ENCODE data around the gene SHCBP1L.

Gene SHCBP1L

DNA sequence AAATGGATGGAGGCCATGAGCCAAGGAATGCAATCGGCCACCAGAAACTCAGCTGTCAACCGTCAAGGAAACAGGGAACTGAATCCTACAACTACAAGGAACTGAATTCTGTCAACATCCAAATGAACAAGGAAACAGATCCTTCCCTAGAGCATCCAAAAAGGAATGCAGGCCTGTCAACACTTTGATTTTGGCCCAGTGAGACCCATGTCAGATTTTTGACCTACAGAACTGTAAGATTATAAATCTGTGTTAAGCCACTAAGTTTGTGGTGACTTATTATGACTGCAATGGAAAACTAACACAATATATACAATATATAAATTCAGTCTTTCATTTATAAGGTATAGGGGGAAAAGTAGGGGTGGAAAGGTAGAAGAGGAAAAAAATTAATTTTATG, 55.3 kb downstream of the SHCBP1L start:
- no peak for FAIRE-seq
- no peak for DNase-seq (ENCODE audit: low spot score)

DNA sequence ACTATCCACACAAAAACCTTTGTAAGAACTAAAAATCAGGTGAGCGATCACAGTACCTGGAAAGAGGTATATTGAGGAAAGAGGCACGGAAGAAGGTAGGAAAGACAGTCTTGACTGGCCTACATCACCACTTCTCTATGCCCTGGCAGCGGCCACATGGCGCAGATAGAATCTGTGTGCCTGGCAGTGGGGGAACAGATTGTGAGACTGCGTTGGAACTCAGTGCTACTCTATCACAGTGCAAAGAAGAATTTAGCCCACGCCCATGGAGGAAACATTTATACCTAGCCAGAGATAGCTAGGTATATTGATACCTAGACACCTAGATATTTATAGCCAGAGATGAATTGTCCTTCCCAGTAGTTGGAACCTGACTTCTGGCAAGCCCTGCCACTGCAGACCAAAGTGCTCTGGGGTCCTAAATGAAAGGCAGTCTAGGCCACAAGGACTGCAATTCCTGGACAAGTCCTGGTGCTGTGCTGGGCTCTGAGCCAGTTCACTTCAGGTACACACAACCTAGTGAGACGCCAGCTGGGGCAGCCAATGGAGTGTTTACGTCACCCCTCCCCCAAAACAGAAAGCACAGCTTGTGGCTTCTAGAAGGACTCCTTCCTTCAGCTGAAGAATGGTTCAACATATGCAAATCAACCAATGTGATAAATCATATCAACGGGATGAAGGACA, 61.9 kb downstream of the SHCBP1L start:
- no peak for DNase-seq (ENCODE audit: low spot score)
- FAIRE-seq, result no peak

DNA sequence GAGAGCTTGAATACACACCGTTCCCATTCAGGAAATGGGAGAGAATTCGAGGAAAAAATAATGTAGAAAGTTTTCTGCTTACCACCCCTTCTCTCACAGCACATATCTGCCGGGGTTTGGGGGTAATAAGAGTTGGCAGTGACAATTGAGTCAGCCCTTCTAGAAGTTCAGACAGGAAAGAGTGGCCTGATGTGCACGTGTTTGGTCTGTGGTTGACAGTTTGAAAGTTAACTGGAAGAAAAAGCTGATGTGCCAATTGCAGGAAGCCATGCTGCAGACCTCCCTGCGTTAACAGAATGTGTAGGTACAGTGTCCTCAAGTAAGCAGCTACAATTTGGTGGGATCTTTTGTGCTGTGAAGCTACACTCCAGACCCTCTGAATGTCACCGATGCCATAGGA, 63.0 kb downstream of the SHCBP1L start:
- FAIRE-seq (no peak), DNase-seq (ENCODE audit: low spot score) (no peak)

DNA sequence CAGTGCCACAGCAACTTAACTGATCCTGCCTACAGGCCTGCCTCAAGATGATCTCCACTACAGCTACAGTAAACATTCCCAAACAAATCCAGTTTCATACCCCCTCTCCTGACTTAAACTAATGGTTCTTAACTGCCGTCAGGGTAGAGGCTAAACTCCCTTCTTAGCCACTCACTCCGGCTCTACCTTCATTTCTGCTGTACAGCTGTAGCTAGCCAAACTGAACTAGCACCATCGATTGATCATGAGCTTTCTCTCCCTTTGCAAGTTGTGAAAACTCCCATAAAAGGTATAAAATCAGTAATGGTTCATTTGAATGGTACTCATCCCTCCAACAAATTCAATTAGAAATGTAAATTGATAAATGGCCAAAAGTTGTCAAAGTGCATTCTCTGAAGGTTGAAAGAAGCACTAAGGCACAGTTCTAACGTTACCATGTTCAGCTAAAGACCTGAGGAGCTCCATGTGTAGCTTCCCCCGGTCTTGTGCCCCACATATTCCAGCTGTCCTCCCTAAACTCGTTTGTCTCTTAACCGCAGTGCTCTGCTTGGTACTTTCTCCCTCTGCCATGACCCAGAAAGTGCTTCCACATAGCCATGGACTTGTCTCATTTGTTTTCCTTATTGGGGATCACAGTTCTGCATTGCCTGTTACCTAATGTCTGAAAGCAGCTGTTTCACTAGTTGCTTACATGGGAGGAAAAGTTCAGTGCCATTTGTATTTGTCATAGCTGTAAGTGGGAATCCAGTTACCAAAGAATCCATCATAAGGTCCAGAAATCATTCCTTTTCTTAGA, 64.0 kb downstream of the SHCBP1L start:
- DNase-seq (ENCODE audit: low spot score) (no peak), FAIRE-seq (no peak)

DNA sequence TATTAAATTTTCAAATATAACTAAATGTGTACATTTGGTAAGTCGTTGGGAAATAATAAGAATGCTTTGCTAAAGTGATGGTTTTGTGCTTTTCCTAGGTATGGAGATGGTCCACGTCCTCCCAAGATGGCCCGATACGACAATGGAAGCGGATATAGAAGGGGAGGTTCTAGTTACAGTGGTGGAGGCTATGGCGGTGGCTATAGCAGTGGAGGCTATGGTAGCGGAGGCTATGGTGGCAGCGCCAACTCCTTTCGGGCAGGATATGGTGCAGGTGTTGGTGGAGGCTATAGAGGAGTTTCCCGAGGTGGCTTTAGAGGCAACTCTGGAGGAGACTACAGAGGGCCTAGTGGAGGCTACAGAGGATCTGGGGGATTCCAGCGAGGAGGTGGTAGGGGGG, 66.0 kb downstream of the SHCBP1L start:
- no peak for FAIRE-seq
- DNase-seq (ENCODE audit: low spot score), result no peak

DNA sequence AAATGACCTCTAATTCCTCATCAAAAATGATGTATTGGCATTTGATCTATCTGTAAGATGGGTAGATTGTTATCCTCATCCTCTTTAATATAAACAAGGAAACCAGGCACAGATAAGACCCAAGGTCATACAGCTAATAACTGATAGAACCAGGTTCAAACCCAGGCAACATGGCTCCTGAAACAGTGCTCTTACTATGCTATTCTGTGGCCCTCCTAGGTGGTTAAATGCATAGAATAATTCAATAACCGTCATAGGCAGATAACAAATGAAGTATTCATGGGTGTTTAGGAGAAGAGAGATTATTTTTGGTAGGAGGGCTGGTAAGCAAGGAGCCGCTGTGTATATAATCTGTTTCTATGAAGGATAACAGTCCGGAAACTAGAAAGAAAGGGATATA, 67.4 kb downstream of the SHCBP1L start:
- no peak for FAIRE-seq
- no peak for DNase-seq (ENCODE audit: low spot score)

DNA sequence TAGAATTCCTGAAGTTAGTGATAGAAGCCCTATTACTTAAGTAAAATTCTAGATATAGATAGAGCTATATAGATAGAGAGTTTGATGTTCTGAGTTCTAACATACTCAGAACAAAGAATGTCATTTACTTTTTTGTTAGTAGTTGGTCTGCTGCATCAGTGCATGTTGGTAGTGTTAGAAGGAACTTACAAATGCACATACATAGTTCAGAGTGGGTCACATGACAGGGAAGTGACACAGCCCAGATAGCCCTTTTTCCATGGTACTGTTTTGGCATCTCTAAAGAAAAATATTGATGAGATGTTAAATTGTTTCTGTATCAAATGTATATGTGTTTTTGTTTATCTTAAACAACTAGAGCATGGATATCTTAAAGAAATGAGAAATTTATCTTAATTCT, 68.1 kb downstream of the SHCBP1L start:
- FAIRE-seq (no peak), DNase-seq (ENCODE audit: low spot score) (no peak)

DNA sequence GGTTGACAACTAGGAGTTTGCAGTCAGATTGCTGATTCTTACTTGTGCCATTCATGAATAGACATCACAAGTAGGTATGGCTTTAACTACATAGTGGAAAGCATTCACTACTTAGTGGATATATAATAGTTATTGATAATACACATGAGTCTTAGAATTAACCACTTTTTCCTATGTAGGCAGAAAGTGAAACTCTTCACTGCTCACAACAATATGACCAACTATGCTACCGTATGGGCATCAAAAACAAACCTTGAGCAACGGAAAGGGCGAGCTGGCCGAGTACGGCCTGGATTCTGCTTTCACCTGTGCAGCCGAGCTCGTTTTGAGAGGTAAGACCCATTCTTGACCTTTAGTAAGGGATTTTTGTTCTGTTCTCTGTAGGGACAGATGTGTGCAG, 75.1 kb downstream of the SHCBP1L start:
- DNase-seq (ENCODE audit: low spot score), result no peak

DNA sequence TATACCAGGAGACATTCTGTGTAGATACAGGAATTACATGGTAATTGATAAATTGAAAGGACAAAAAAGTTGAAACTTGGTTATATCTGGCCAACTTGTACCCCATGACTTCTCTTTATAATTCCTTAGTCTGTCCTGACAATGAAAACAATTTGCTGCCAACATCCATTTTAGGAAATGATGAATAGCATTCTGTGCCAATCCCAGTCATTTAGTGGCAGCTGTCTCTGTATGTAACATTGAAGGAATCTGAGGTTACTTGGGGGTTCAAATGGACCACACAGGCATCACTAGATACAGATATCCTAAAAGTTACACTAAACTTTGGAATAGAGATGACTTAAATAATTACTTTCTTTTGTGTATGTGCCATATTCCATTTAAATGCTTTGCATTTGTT, 75.6 kb downstream of the SHCBP1L start:
- DNase-seq (ENCODE audit: low spot score), result no peak
- no peak for FAIRE-seq

More for the DNA sequence above, 75.1 kb downstream of the SHCBP1L start:
- FAIRE-seq, result no peak

DNA sequence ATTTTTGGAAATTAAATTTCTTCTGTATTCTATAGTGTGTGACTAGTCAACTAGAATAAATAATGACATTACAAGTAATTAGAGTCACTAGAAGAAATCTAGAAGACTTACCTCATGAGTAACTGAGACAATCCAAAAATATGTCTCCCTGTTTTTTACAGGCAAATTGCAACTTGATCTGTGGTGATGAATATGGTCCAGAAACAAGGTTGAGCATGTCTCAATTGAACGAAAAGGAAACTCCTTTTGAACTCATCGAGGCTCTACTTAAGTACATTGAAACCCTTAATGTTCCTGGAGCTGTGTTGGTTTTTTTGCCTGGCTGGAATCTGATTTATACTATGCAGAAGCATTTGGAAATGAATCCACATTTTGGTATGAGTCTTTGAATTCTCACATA, 77.1 kb downstream of the SHCBP1L start:
- DNase-seq (ENCODE audit: low spot score) (no peak), FAIRE-seq (no peak)

DNA sequence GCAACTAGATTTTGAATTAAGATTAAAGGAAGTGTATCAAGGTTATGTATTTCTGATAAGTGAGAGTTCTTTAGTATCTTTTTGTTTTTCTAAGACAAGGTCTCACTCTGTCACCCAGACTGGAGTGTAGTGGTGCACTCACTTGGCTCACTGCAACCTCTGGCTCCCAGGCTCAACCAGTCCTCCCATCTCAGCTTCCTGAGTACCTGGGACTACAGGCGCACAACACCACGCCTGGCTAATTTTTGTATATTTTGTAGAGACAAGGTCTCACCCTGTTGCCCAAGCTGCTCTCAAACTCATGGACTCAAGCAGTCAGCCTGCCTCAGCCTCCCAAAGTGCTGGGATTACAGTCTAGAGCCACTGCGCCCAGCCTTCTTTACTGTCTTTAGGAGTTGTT, 80.1 kb downstream of the SHCBP1L start:
- no peak for DNase-seq (ENCODE audit: low spot score)
- FAIRE-seq, result no peak

DNA sequence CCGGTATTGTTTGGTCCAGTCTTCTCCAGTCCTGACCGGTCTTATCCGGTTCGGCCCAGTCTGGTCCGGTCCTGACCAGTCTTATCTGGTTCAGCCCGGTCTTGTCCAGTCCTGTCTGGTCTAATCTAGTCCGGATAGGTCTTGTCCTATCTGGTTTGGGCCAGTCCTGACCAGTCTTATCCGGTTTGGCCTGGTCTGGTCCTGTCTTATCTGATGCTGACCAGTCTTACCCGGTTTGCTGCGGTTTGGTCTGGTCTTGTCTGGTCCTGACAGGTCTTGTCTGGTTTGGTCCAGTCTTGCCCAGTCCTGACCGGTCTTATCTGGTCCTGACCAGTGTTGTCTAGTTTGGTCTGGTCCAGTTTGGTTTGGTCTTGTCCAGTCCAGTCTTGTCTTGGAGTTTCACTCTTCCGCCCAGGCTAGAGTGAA, 83.7 kb downstream of the SHCBP1L start:
- FAIRE-seq (no peak), DNase-seq (ENCODE audit: low spot score) (no peak)

DNA sequence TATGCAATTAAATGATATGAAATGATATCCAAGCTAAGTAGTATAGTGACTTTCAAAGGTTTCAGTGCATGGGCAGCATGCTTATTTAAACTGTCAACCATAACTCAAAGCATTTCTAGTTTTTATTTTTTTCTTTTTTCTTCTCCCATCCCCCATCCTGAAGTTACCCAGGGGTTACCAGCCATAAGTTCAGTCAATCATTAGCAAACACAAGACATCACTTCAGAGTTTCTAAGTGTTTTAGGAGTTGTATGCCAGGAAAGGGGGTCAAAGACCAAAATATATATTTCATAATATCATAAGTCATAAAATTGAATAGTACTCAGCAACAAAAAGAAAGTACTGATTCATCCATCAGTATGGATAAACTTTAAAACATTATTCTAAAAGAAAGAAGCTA, 85.1 kb downstream of the SHCBP1L start:
- DNase-seq (ENCODE audit: low spot score) (no peak), FAIRE-seq (no peak)

DNA sequence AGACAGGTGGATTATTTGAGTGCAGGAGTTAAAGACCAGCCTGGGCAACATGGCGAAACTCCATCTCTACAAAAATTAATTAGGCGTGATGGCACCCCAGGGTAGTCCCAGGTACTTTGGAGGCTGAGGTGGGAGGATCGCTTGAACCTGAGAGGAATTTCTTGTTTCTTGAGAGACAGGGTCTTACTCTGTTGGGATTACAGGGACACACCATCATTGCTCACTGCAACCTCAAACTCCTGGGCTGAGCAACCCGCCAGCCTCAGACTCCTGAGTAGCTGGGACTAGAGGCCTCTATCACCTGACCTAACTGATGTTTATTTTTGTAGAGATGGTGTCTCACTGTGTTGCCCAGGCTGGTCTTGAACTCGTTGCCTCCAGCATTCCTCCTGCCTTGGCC, 89.0 kb downstream of the SHCBP1L start:
- DNase-seq (ENCODE audit: low spot score) (no peak), FAIRE-seq (no peak)

DNA sequence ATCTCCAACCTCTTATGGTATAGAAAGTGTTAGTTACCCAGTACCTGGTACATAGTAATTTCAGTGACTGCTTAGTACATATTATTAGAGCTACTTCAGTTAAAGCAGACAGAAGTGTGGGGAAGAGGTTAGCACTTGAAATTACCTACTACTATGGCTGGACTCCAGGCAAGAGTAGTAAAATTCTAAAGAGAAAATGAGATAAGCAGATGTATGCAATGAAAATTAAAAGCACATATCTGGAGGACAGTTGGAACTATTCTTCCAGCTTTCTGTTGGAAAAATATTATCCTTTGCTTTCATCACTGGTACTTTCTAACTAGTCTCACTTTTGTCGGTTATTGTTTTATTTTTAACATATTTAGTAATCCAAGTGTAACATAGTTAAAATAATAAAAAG, 90.1 kb downstream of the SHCBP1L start:
- no peak for DNase-seq (ENCODE audit: low spot score)
- no peak for FAIRE-seq

DNA sequence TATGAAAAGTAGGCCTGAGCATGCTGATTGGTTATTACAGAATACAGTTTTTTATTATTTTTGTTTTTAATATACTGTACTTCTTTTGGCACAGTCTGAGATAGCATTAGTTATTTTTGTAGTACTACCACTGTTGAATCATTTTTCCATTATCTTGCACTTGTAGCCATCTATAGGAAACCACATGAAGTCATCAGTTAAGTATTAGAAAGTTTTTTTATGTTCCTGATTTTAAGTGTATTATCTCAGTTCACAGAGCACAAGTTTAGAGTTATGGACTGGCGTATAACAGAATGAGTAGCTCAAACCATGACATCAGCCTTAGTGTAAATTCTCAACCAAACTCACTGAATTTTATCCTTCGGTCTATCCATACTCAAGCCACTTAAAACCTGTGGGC, 91.0 kb downstream of the SHCBP1L start:
- FAIRE-seq (no peak), DNase-seq (ENCODE audit: low spot score) (peak; percentile 14)

DNA sequence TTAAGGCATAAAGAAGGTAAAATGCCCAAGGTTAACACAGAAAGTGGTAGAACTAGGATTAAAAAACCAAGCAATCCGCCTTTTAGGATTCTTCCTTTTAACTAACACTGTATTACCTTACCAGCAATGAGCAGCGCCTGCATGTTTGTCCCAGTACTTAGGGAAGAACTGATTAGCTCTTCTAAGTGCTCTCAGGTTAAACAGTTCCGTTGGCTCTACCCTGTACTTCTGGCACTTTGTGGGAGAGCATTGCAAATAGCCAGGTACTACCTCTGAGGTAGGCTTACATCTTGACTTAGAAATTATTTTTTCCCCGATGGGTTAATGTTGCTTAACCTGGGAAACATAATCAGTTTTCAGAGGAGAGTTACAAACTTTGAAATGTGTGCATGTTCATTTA, 92.3 kb downstream of the SHCBP1L start:
- DNase-seq (ENCODE audit: low spot score), result no peak
- no peak for FAIRE-seq

DNA sequence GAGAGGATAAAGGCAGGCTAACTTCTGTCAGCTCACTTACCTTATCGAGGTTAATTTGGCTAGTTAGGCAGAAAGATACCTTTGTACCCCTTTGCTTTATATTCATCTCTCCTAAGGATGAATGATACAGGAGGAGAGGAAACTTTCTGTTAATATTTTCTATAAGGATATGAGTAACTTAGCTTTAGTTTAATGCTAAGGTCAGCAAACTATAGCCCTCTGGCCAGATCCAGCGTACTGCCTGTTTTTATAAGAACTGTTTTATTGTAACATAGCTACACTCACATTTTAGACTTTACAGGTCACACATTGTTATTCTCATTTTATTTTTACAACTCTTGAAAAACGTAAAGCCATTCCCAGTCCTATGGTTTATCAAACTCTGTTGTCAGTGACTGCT, 95.8 kb downstream of the SHCBP1L start:
- FAIRE-seq (no peak), DNase-seq (ENCODE audit: low spot score) (no peak)

DNA sequence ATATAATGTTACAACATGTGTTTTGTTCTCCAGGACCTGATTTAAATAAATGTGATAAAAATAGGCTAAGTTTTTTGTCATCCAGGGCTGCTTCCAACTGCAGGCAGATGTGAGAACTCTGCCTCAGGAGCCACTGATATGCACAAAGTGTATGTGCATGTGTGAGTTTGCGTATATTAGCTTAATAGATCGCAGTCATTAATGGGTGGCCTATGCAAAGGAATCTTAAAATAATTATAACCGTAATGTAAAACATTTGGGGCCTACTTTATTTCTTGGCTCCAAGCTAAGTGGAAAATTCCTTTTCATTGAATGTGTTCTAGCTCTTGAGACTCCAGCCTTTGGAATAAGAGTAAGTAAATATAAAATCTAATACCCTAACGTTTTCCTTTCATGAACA, 97.1 kb downstream of the SHCBP1L start:
- FAIRE-seq, result no peak

DNA sequence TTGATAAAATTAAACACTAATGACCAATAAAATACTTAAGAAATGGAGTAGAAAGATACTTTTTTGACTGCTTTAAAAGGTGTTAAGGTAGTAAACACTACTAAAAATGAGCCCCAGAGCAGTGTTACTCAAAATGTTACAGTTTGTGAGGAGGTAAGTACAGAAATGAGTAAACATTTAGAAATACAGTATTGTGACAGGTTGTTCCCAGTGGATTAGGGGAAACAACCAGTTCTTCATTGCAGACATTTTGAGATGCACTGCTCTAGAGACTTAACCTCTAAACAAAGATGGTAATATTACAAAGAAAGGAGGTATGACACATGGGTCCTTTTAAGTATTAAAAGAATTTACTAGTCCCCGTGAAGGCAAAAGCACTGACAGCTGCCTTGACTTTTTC, 101.1 kb downstream of the SHCBP1L start:
- FAIRE-seq (no peak), DNase-seq (ENCODE audit: low spot score) (no peak)

More for the DNA sequence above, 97.1 kb downstream of the SHCBP1L start:
- DNase-seq (ENCODE audit: low spot score), result no peak

DNA sequence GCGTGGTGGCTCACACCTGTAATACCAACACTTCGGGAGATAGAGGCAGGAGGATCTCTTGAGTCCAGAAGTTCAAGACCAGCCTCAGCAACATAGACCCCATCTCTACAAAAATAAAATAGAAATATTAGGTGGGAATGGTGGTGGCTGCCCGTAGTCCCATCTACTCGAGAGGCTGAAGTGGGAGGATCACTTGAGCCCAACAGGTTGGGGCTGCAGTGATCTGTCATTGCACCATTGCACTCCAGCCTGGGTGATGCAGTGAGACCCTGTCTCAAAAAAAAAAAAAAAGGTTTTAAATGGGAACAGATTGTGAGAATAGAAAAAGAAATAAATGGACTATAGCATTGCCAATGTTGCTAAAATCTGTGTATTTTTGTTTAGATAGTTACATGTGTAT, 102.6 kb downstream of the SHCBP1L start:
- no peak for DNase-seq (ENCODE audit: low spot score)
- no peak for FAIRE-seq

All from RCC 7860 (cell line).